ENCODE measurements around the gene CSH2. TPM values are rescaled to one million over a fixed set of nuclear protein-coding genes. Genes with fewer than 3 reads are reported as not detected.
"Not testable (repeated sequence)": the region's sequence is repeated elsewhere in the genome, so short reads cannot be mapped to it uniquely, and the experiment has no call there.

CSH2 gene
- total and polyA plus RNA-seq, 2 experiments from 2014 or later, result not detected

DNA sequence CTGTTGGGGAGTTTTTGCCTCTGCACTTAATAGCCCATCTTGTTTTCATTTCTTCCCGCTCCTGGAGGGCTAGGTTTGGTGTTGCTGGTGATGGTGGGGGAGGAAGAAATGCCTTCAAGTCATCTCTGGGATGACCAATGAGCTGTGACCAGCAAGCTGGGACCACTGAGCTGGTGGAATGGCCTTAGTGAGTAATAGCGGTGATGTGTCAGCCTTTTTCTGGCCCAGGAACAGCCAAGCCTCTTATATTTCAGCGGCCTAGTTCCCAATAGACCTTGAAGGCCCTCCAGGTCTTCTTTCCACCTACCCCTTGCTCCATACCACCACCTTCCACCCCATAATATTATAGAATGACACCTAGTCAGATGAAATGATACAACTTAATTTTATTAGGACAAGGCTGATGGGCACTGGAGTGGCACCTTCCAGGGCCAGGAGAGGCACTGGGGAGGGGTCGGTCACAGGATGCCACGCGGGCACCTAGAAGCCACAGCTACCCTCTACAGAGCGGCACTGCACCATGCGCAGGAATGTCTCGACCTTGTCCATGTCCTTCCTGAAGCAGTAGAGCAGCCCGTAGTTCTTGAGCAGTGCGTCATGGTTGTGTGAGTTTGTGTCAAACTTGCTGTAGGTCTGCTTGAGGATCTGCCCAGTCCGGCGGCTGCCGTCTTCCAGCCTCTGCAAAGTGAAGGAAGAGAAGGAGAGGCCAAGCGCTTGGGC lies 1.7 kb downstream of the CSH2 start:
- H3K36me3 ChIP-seq; DNase-seq (ENCODE audit: low read depth in 1 of 2, low spot score in 1 of 2); H3K27me3 ChIP-seq; H3K9me3 ChIP-seq (ENCODE audit: low read depth); H3K27ac ChIP-seq; H3K4me1 ChIP-seq (ENCODE audit: low read depth); H3K4me3 ChIP-seq: not testable (repeated sequence)

DNA sequence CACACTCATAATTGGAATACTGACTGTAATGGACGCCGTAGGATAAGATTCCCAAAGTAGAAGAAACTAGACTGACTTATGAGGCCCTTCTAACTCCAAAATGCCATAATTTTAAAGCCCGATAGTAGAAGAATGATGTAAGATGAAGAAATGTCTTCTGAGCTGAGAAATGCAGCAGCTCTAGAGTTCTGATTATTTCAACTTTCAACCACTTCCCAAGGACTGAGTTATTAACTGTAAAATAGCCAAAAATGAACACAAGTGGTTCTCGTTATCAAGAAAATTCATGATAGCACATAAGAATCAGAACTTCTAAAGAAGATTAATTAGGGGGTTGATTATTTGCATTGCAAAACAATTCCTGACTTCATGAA lies 3.2 kb downstream of the CSH2 start:
- H3K9me3 ChIP-seq (ENCODE audit: low read depth); H3K27ac ChIP-seq; H3K4me3 ChIP-seq; H3K27me3 ChIP-seq; H3K4me1 ChIP-seq (ENCODE audit: low read depth); H3K36me3 ChIP-seq; DNase-seq (ENCODE audit: low read depth in 1 of 2, low spot score in 1 of 2): not testable (repeated sequence)

DNA sequence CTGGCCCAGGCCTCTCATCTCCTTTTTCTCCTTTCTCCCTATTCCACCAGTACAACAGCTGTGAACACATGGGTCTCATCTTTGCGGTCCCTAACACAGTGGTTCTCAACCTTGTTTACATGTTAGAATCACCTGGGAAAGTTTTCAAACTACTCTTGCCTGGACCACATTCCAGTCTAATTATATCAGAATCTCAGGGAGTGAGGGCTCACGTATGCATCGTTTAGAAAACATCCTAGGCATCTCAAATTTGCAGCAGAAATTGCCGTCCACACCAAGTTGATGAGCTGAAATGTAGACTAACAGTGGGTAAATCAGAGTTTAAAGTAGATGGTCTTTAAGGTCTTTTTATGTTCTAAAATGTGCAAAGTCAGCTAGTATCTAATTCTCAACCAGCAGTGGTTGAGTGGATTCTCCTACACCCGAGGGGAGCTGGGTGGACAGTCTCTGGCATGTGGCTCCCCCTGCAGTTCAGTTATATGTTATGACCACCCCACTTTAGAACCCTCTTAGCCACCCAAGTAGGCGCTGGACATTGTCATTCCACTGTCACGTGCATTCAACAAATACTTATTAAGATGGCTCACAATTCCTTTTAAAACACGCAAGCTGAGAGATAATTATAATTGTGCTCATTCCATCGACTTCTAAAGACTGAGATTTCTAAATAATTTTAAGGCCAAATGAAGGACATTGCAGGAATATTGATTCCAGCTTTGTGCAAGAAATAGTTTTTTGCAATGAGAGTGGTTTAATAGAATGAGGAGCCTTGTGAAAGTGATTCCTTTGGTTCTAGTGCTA lies 3.8 kb downstream of the CSH2 start:
- not testable (repeated sequence) for H3K9me3 ChIP-seq (ENCODE audit: low read depth); H3K27ac ChIP-seq; H3K36me3 ChIP-seq; H3K4me3 ChIP-seq; H3K27me3 ChIP-seq; H3K4me1 ChIP-seq (ENCODE audit: low read depth)
- DNase-seq (ENCODE audit: low read depth in 1 of 2, low spot score in 1 of 2), result peak; percentile 12 to 14
- TF ChIP-seq, protein P1, sequence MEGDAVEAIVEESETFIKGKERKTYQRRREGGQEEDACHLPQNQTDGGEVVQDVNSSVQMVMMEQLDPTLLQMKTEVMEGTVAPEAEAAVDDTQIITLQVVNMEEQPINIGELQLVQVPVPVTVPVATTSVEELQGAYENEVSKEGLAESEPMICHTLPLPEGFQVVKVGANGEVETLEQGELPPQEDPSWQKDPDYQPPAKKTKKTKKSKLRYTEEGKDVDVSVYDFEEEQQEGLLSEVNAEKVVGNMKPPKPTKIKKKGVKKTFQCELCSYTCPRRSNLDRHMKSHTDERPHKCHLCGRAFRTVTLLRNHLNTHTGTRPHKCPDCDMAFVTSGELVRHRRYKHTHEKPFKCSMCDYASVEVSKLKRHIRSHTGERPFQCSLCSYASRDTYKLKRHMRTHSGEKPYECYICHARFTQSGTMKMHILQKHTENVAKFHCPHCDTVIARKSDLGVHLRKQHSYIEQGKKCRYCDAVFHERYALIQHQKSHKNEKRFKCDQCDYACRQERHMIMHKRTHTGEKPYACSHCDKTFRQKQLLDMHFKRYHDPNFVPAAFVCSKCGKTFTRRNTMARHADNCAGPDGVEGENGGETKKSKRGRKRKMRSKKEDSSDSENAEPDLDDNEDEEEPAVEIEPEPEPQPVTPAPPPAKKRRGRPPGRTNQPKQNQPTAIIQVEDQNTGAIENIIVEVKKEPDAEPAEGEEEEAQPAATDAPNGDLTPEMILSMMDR (IDR thresholded peaks at IDR 0.05; ENCODE audit: low read depth, low read length), result peak; percentile 25

- H3K4me1 ChIP-seq (ENCODE audit: low read depth); H3K4me3 ChIP-seq; H3K9me3 ChIP-seq (ENCODE audit: low read depth); H3K27ac ChIP-seq; H3K27me3 ChIP-seq; H3K36me3 ChIP-seq; DNase-seq (ENCODE audit: low read depth in 1 of 2, low spot score in 1 of 2): not testable (repeated sequence)
- TF ChIP-seq, protein P1 (IDR thresholded peaks at IDR 0.05; ENCODE audit: low read depth, low read length), result peak; percentile 11
These were observed 6.9 kb downstream of the CSH2 start for GRCh38 chr17:63866625-63867024.

DNA sequence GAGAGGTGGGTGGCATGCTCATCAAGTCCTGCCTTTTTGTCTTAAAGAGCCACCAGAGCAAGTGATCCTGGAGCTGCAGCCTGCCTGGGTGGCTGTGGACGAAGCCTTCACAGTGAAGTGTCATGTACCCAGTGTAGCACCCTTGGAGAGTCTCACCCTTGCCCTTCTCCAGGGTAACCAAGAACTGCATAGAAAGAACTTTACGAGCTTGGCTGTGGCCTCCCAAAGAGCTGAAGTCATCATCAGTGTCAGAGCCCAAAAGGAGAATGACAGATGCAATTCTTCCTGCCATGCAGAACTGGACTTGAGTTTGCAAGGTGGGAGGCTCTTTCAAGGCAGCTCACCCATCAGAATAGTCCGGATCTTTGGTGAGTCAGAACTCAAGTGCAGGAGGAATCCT lies 14.2 kb downstream of the CSH2 start:
- no peaks in the 10 kb centered on the region for H3K36me3 ChIP-seq
- peaks cover 7% of the 10 kb centered on the region for H3K27me3 ChIP-seq
- no peaks in the 10 kb centered on the region for H3K4me1 ChIP-seq (ENCODE audit: low read depth)
- TF ChIP-seq, protein P1 (IDR thresholded peaks at IDR 0.05; ENCODE audit: low read depth, low read length), result no peak
- no peak overlapping the region for H3K27ac ChIP-seq
- DNase-seq (ENCODE audit: low read depth in 1 of 2, low spot score in 1 of 2), result no peak
- no peak overlapping the region for H3K4me3 ChIP-seq
- no peaks in the 10 kb centered on the region for H3K9me3 ChIP-seq (ENCODE audit: low read depth)

DNA sequence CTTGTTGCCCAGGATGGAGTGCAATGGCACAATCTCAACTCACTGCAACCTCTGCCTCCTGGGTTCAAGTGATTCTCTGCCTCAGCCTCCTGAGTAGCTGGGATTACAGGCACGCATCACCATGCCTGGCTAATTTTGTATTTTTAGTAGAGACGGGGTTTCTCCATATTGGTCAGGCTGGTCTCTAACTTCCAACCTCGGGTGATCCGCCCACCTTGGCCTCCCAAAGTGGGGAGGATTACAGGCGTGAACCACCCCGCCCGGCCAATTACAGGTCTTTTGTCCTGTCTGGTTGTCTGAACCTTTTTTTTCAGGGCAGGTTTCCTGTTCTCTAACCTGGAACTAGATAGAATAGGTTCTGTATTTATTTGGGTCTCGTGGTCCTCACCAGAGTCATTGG lies 17.1 kb downstream of the CSH2 start:
- H3K36me3 ChIP-seq; H3K27ac ChIP-seq; H3K27me3 ChIP-seq; H3K9me3 ChIP-seq (ENCODE audit: low read depth); H3K4me3 ChIP-seq; DNase-seq (ENCODE audit: low read depth in 1 of 2, low spot score in 1 of 2); H3K4me1 ChIP-seq (ENCODE audit: low read depth): not testable (repeated sequence)

- H3K9me3 ChIP-seq (ENCODE audit: low read depth), result no peaks in the 10 kb centered on the region
- H3K27me3 ChIP-seq, result peaks cover 7% of the 10 kb centered on the region
- TF ChIP-seq, protein P1 (IDR thresholded peaks at IDR 0.05; ENCODE audit: low read depth, low read length), result no peak
- no peak overlapping the region for H3K4me3 ChIP-seq
- DNase-seq (ENCODE audit: low read depth in 1 of 2, low spot score in 1 of 2), result no peak
- no peaks in the 10 kb centered on the region for H3K4me1 ChIP-seq (ENCODE audit: low read depth)
- H3K27ac ChIP-seq, result no peak overlapping the region
- H3K36me3 ChIP-seq, result no peaks in the 10 kb centered on the region
These were observed 18.3 kb downstream of the CSH2 start for GRCh38 chr17:63855185-63855584.
